ENCODE measurements around the gene TRPV2.

Gene TRPV2

GRCh38 chr17:16477666-16478065 is 62.3 kb downstream of the TRPV2 start:
- no peak for DNase-seq

GRCh38 chr17:16478649-16479048 is 63.3 kb downstream of the TRPV2 start:
- no peak for DNase-seq

DNA sequence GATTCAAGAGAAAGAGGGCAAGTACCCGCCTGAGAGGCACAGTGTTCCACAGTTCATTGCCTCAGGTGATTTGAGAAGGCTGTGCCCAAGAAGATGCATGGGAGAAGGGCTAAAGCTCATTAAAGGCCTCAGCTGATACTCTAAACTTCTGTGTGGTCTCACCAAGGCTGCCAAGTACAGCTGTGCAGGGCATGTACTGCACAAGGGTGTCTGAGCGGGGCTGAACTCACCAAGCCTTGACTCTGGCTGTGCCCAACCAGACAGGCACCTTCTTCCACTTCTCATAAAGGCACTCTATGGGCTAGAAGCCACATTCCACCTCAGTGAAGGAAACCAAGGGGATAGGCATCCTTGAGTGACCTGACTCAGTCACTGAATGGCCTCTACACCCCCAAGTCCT is 63.9 kb downstream of the TRPV2 start:
- no peak for DNase-seq

GRCh38 chr17:16480995-16481394 is 65.6 kb downstream of the TRPV2 start:
- DNase-seq: no peak

DNA sequence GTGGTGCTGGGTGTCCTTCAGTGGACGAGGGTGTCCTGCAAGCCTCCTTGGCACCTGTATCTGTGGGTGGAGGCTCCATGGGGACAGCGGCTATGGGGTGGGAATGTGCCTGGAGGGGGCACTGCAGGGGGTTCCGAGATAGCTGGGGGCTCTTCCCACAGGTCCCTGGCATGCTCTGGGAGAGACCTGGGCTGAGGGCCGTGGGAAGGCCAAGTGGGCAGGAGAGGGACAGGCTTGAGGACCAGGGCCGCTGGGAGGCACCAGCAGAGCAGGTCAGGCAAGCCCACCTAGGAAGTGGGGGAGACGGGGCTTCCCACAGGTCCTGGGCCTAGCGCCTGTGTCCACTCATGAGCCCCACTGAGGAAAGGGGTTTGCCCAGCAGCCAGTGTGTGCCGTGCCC is 66.9 kb downstream of the TRPV2 start:
- no peak for DNase-seq

DNA sequence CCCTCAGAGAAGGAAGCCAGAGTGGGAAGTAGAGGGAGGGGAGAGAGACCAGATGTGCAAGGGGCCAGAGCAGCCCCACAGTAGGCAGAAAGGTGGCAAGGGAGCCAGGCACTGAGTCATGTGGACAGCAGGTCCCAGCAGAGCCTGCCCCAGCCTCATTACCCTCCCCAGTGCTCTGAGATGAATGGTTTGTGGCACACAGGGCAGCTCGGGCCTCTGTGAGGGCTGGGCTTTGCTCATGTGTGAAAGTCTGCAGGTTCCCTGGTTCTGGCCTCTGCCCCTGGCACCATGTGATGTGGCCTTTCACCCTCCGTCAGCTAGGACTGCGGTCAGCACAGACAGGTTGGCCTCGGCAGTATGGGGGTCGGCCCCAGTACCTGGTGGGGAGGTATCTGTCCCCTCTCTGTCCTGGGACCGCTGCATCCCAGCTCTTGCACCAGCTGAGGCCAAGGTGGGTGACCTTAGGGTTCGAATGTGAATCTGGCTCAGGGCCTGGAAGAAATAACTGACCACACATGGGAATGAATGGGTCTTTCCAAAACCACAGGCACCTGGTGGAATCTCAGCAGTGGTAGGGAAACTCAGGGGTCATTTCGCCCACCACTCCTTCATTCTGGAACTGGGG is 67.8 kb downstream of the TRPV2 start:
- DNase-seq: no peak

DNA sequence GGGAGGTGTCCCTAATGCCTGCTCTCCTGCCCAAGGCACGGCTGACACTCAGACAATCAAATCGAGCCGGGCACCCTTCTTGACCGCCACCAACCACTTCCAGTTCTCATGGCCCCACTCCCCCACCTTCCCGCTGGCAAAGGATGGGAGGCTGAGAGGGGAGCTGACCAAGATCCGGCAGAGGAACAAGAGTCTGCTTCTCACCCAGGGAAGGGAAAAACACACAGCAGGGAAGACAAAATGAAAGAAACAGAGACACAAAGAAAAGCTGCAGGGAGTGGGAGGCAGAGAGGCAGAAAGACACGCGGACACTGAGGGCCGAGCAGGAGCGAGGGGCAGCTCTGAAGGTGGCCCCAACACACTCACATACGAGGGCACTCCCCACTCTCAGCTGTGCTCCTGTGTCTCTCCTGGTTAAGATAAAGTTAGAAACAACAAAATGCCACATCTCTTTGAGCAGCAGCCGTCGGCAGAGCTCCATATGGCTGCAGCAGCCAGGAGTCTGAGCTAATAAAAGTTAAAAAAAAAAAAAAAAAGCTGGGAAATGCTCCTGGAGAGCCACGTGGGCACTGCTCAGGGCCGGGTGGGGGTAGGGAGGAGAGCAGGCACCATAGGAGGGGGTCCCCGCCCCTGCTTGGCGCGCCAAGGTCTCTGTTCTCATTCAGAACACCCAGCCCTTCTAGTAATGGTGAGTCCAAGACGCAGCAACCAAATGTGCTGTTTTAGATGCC is 69.2 kb downstream of the TRPV2 start:
- DNase-seq: no peak
